ENCODE results near the gene ARRDC1.
"Not testable (repeated sequence)": the region's sequence is repeated elsewhere in the genome, so short reads cannot be mapped to it uniquely, and the experiment has no call there.

ARRDC1 gene, protein sequence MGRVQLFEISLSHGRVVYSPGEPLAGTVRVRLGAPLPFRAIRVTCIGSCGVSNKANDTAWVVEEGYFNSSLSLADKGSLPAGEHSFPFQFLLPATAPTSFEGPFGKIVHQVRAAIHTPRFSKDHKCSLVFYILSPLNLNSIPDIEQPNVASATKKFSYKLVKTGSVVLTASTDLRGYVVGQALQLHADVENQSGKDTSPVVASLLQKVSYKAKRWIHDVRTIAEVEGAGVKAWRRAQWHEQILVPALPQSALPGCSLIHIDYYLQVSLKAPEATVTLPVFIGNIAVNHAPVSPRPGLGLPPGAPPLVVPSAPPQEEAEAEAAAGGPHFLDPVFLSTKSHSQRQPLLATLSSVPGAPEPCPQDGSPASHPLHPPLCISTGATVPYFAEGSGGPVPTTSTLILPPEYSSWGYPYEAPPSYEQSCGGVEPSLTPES

DNA sequence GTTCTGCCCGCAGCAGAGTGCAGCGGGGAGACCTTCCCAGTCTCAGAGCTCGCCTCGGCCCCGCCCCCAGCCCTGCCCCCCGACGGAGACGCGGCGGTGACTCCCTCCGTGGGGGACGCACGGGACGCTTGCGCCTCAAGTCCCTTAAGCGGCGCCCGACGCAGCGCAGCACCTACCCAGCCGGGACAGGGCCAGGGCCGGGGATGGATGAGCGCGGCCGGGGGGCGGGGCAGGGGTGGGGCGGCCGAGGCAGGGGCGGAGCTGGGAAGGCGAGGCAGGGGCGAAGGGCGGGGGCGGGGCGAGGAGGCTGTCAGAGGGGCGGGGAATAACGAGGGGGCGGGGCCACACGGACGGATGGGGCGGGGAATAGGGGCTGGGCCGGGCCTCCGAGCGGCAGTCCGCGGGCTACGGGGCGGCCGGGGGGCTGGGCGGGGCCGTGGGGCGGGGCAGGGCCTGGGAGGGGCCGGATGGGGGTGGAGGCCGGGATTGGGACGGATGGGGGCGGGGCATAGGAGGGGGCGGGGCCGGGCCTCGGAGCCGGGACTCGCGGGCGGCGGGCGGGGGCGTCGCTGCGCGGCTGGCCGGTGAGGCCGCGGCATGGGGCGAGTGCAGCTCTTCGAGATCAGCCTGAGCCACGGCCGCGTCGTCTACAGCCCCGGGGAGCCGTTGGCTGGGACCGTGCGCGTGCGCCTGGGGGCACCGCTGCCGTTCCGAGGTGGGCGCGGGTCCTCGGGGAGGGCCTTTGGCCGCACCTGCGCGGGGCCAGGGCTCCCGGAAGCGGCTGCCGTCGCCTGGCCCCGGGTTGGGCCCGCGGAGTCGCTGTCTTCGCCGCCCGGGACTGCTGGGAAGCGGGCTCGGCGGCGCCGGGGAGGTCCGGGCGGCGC, at the start of gene ARRDC1:
TSS of gene ARRDC1 (plus strand) at position 566 of the 884 bp plus-strand sequence. CDS start at position 598, 32 bp downstream.
- DNase-seq: peak; percentile 88

DNA sequence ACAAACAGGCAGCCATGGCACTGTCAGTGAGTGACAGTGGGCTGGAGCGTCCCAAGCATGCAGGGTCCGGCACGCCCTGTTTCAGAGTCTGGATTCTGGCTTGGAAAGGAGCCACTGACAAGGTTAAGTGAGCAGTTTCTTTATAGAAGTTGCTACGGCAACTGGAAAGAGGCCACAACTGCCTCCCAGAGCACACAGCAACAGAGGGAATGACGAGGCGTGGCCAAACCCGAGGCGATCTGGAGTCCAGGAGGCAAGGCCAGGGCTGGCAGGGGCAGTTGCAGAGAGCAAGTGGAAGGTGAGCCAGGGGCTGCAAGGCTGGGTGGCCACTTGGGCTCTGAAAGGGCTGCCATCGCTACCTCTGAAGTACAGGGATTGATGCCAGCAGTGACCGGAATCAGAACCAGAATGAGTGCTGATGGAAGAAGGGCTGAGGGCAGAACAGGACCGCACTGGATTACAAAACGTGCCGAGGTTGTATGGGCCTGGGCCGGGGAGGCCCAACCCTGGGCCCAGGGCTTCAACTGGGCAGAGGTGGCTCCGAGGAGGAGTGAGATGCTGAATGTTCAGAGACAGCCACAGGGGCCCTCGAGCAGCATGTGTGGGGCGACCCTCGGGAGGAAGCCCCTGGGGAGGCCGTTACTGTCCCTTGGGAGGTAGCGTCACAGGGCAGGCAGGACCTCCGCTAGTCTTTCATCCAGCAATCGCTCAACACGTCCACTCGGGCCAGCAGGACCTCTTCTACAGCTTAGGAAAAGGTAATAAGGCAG, 49.2 kb upstream of the ARRDC1 start:
- DNase-seq: no peak

DNA sequence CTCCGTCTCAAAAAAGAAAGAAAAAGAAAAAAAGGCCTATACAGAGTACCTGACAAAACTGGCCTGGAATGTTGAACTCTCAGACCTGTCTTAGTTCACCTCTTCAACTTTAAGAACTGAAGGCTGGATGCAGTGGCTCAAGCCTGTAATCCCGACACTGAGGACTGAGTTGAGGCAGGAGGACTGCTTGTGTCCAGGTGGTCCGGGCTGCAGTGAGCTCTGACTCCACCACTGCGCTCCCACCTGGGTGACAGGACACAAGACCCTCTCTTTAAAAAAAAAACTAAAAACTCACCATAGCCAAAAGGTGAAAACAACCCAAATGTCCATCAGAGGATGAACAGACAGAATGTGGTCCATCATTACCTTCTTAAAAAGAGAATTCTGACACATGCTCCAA, 47.4 kb upstream of the ARRDC1 start:
- no peak for DNase-seq

DNA sequence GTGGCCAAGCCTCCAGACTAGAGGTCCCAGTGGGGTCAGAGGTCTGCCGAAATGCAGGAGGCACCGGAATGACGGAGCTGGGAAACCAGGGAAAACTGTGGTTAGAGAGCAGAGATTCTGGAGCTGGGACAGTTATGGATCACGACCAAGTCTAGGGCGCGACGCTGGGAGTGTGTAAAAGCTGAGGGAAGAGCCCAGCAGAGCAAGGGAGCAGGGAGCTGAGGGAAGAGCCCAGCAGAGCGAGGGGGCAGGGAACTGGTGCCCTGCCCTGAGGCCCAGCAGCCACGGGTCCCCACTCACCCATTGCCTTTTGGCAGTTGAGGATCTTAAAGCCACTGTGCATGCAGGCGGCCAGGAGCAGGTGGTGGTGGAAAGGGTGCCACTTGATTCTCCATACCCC, 41.4 kb upstream of the ARRDC1 start:
- no peak for DNase-seq

DNA sequence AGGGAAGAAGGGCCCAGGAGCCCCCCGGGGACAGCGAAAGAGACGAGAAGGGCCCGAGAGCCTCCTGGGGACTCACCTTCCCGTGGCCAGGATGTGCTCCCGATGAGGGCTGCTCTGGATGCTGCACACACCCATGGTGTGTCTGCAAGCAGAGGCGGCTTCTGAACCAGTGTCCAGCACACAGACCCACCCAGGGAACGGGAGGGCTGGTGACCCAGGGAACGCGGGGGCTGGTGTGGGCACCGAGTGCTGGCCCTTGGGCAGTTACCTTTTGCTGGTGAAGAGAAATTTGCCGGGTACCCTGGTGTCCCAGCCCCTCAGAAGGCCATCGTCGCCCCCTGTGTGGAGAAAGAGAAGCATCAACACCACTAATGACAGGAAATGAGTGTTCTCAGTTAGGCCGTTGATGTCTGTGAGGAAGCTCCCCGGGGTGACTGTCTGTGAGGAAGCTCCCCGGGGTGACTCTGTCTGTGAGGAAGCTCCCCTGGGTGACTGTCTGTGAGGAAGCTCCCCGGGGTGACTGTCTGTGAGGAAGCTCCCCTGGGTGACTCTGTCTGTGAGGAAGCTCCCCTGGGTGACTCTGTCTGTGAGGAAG, 40.6 kb upstream of the ARRDC1 start:
- DNase-seq: no peak

DNA sequence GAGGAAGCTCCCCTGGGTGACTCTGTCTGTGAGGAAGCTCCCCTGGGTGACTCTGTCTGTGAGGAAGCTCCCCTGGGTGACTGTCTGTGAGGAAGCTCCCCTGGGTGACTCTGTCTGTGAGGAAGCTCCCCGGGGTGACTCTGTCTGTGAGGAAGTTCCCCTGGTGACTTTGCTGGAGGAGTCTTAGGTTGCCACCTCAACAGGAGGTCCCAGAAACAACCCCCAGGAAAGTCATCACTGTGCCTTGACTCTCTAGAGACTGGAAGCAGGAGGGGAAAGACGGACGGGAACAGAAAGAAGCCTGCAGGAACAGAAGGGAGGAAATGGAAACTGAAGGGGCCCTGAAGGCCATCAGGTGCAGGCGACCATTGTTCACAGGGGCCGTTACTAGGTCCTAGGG, 37.0 kb upstream of the ARRDC1 start:
- DNase-seq: not testable (repeated sequence)

DNA sequence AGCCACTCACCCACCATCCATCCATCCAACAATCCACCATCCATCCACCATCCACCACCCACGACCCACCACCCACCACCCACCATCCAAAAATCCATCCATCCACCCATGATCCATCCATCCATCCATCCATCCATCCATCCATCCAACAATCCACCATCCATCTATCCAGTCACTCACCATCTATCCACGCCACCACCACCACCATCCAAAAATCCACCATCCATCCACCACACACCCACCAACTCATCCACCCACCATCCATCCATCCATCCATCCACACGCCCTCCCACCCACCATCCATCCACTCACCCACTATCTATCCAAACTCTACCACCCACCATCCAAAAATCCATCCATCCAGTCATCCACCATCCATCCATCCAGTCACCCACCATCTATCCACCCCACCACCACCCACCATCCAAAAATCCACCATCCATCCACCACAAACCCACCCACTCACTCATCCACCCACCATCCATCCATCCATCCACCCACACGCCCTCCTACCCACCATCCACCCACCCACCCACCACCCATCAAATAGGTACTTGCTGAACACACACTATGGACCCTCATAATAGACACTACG, 35.8 kb upstream of the ARRDC1 start:
- no peak for DNase-seq

DNA sequence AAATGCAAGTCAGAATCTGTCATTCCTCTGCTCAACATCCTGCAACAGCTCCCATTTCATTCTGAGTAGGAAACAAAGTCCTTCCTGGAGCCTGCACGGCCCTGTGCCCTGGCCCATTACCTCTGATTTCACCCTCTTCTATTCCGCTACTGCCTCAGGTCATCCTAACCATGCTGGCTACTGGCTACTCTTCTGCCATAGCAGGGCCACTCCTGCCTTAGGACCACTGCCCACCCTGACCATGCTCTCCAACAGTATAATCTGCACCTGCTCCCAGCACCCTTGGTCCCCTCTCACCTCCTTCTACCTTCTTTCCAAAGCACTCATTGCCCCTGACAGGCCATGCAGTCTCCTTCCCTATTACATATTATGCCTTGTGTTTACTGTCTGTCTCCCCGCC, 34.9 kb upstream of the ARRDC1 start:
- DNase-seq: no peak

DNA sequence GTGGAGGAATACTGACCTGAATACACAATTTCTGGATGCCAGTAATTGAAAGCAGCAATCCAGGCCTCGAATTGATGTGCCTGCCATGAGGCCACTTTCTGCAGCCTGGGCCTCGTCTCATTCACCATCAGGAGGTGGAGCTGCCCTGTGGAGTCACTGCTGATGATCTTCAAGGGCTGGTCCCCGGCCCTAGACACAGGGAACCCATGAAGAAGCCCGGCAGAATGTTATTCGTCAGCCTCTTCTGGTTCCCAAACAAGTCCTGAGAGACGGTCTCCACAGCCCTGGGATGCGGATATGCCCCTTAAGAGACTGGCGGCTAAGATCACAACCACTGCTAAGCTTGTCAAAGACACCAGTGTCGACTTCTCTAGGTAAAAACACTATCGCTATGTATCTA, 31.3 kb upstream of the ARRDC1 start:
- no peak for DNase-seq

DNA sequence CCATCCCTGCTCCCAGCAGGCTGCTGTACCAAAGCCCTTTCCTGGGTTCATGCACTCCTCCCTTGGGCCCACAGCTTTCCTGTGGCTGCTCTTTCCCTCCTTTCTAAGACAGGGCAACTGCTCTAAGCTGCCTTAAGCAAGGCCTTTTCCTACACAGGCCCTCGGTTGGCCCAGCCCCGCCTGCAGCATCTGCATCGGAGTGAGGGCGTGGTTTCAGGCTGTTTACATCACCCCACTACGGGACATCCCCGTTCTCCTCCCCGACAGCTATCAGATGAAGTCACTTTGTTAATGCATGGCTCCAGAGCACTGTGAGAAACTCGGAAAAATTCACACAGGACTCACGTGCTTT, 30.1 kb upstream of the ARRDC1 start:
- no peak for DNase-seq

DNA sequence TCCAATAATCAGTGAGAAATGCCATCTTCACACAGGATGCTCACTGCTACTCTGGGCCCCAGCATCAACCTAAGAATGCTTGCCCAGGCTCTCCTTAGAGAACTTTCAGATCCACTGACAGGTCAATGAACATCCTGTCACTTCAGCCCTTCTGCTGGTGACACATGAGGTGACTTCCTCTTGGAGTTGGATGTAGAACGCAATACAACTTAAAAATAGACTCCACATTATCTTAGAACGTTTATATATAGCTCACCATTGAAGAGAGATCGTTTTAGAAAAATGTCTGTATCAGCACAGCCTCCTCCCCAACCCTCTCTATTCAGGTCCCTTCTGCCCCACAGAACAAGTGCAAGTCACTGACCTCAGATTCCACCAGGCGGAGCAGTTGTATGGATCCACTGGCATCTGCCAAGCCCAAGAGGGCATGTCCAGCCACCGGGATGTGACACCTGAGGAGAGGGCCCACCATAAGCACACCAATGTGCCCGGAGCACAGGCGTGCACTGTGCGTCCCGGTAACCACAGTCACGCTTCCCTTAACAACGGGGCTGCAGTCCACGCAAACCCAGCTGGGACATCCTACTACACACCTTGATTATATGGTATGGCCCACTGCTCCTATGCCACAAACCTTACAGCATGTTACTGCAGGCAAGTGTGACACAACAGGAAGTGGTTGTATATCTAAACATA, 29.6 kb upstream of the ARRDC1 start:
- no peak for DNase-seq

DNA sequence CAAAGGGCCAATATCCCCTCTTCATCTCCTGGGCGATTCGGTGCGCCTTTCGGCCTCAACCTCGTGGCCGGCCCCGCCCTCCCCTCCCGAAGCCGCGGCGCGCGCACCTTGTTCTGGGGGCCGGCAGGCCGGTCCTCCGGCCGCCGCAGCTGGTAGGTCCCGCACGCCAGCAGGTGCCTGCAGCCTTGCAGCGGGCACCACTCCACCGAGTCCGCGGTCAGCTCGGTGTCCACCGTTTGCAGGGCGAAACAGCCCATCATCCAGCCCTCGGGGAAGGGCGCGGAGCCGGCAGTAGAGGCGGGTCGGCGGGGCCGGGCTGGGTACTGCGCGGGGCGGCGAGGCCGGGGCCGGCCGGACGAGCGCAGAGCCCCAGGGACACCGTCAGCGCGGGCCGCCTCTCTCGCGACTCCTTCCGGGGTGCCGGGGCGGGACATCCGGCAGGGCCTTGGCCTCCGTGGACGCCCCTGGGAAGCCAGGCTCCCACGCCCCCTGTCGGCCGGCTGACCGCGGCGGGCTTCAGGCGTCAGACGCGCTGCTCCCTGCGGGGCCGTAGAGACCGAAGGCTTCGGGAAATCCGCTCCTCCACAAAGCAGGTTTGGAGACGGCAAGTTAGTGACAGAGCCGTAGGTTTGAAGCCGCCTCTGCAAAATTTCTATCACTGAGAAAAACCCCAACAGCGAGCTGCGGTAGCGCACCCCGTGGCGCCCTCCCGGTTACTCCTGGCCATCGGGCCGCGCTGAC, 26.8 kb upstream of the ARRDC1 start, which contains the start of gene DPH7:
TSS of gene DPH7 (minus strand) at position 408 of the 741 bp plus-strand sequence. CDS start at position 260, 148 bp downstream.
- DNase-seq: peak; percentile 94

DNA sequence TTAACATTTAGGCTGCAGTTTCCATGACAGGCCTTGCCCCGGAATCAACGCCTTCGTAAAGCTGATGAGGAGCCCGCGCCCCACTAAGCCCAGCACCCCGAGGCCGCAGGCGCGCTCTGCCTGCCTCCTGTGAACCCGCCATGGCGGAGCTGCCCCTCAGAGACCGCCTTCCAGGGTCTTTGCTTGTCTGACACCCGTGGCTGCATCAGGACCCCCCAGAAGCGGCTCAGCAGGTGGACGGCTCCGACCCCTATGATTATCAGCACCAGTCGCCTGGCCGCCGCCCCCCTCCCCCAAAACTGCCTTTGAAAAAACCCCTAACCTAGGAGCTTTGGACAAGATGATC, 26.3 kb upstream of the ARRDC1 start:
- DNase-seq: no peak

DNA sequence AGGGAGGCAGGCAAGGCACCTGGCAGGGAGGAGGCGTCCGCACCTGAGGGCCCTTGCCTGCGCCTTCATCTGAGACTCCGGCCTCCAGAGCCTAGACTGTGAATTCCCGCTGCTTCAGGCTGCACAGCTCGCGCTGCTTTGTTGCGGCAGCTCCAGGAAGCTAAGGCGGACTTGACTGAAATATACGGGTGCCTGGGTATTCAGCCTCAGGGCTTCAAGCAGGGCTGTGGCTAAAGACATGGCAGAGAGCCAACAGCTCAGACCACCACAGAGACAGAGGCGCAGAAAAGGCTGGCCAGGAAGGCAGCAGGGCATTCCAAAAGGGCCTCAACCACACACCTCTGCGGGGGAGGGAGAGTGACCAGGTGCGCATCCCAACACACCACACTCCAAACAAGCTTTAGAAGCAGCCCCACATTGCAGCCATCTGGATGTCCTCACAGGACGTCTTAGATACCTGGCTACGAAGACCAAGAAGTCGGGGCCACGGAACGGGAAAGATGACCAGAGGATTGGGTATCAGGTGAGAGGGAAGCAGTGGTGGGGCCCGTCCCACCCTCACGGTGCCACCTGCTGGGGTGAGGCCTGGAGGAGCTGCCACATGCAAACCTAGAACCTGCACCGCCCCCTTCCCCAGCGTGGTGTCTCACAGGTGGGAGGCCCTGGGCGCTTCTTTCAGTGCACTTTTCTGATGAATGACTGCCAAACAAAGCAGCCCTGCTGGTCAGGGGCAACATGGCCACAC, 25.1 kb upstream of the ARRDC1 start:
- DNase-seq: peak; percentile 14

DNA sequence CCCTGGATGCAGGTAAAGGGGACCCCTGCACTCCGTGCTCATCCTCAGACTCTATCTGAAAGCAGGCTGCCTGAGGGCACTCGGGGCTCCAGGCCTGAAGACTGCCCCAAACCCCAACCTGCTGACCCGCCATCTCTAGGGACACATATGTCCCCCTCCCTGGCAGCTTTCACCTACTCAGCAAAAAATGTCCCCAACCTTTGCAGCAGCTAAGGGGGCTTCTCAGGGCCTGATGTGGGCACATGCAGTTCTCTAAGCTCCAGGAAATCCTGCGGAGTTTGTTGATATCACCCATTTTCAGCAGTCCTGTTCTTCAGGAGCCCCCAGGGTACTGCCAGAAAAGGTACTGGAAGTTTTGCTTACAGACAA, 24.5 kb upstream of the ARRDC1 start:
- no peak for DNase-seq

DNA sequence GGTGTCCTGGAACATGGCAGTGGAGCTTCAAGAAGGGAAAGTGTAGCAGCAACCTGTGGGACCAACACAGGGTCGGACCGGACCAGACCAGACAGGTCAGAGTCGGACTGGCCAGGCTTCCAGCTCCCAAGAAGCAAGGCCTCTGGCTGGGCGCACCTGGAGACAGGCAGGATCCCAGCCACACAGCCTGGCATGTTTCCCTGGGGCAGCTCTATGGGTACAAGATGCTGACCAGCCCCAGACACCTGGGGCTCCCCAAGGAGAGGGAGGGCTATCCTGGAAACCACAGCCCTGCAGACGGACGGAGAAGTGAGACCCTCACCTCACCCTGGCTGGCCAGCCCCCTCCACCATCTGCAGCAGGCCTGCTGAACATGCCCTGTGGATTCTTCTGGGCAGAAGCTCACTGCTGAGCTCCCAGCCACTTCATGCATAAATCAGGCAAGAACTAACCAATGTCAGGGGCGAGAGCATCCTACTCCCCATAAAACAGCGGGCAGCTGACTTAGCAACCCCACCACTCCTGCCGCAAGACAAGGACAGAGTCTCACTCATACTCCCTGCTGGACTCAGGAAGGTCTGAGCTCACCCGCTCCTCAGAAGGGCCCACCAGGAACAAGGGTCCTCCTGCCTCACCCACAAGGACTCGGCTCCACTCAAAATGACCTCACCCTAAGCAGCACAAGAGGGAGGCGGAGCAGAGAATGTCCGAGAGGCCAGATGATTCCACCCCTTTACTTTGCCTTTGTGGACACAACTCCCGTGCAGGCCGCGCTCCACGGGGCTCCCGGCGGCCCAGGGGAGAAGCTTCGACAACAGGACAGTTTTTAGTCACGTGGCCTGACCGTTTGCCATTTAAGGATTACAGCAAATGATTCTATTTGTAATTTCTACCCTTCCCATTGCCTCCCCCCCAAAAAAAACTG, 23.9 kb upstream of the ARRDC1 start:
- no peak for DNase-seq

DNA sequence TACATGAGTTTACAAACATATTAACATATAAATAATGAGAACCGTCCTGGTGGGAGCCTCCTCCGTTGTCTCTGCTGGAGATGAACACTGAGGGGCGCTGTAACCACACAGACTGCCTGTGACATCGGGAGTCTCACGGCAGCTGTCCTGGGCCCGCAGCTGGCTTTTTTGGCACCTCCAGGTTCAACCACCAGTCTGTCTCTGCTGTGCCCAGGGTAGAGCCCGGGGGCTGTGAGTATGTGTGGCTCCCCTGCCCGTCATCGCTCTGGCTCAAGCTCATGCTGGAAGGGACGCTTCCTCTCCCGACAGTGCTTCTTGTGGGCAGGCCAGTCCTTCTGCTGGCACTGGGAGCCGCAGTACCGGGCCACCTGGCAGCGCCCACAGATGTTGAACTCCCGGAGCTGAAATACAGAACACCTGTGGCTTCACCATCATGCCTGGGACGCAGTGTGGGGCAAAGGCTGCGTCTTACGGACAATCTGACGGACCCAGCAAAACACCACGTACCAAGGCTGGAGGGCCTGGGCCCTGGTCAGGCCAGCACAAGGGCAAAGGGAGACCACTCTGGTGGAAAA, 23.1 kb upstream of the ARRDC1 start:
- DNase-seq: no peak

DNA sequence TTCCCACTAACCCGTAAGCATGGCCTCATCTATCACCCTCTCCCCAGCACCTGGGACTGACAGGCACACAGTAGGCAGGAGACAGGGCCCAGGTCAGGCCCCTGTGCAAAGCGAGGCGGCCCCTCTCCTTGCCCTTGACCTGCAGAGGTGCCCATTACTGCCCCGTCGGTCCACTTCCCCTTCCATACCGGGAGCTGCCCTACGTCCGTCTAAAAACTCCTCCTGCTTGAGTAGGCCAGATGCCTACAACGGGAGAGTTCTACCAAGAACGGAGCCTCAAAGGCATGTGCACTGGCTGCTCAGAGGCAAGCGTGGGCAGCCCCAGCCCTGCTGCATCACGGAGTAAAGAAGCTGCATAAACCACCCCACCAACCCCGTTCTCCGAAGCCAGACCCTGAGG, 22.1 kb upstream of the ARRDC1 start:
- no peak for DNase-seq

DNA sequence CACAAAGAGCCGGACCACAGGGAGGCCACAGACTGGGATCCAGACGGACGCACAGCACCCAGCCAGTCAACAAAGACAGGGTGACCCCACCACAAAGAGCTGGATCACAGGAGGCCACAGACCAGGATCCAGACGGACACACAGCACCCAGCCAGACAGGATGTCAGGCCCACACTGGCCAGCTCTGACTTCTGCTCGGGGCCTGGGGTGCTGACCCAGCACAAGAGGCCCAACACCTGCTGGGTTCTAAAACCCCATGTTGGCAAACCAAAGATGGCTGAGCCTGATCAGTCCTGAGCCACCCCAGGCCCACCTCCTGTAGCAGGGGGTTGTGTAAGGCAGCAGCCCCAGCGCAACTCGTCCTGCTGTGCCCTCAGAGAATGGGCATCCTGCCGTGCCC, 21.5 kb upstream of the ARRDC1 start:
- no peak for DNase-seq

All from NCI-H345 (cell line).